T follicular helper cell (primary cell): Measurements from ENCODE around the gene SLC30A5.

Experiments
- DNase-seq: peaks from one replicate; pipeline ENCODE4 v3.0.0-alpha.2; 2020; ENCODE audit warnings: low read depth

SLC30A5 gene

GRCh38 chr5:69167493-69167855 lies 73.7 kb downstream of the SLC30A5 start:
- no peak for DNase-seq

- no peak for DNase-seq
Observed at GRCh38 chr5:69167929-69168328, 74.1 kb downstream of the SLC30A5 start.

GRCh38 chr5:69170495-69170894 lies 76.7 kb downstream of the SLC30A5 start:
- no peak for DNase-seq

GRCh38 chr5:69170969-69171368 lies 77.2 kb downstream of the SLC30A5 start:
- DNase-seq, result no peak
